Prostate gland (tissue), 2 donors: Measurements from ENCODE around the gene DDRGK1. TPM values are rescaled to one million over a fixed set of nuclear protein-coding genes. Genes with fewer than 3 reads are reported as not detected.
"Not testable (repeated sequence)": the region's sequence is repeated elsewhere in the genome, so short reads cannot be mapped to it uniquely, and the experiment has no call there.

Source experiments
- DNase-seq: peaks from one replicate; pipeline ENCODE4 v3.0.0-alpha.2; 2019; ENCODE audit warnings: low spot score
- H3K27ac ChIP-seq, 2 donors: fragments of 200-600 bp; sonication (generic); 2 replicates each; pipeline ENCODE4 v1.5.1; 2017 to 2019
- H3K27me3 ChIP-seq: fragments of 200-600 bp; sonication (generic); replicated peaks from 2 replicates; pipeline ENCODE4 v1.5.1; 2019; ENCODE audit not compliant: insufficient read depth
- H3K36me3 ChIP-seq, 2 donors: fragments of 200-600 bp; sonication (generic); 1 replicate in 1 of 2; 2 replicates in 1 of 2; pipeline versions ENCODE4 v1.5.1 to v1.8.1; 2017 to 2019
- H3K4me1 ChIP-seq: fragments of 200-600 bp; sonication (generic); replicated peaks from 2 replicates; pipeline ENCODE4 v1.5.1; 2019
- H3K4me3 ChIP-seq, 2 donors: fragments of 200-600 bp; sonication (generic); 2 replicates each; pipeline ENCODE4 v1.5.1; 2017 to 2019
- H3K9me3 ChIP-seq: fragments of 200-600 bp; sonication (generic); 2 replicates; pipeline ENCODE4 v1.5.1; 2017
- POLR2A ChIP-seq: fragments of 450-650 bp; IDR thresholded peaks from one replicate; pipeline ENCODE4 v1.6.1; 2016; ENCODE audit warnings: antibody characterized with exemption, mild to moderate bottlenecking
- POLR2AphosphoS5 ChIP-seq: sonication (generic); formaldehyde crosslinking; IDR thresholded peaks from one replicate; pipeline ENCODE4 v1.6.1; 2017; ENCODE audit warnings: antibody characterized with exemption
- WGBS: methylation state at CpG from one replicate; pipeline ENCODE4 v1.1.5; 2018; 5-methylcytosine and 5-hydroxymethylcytosine counted together
- intact Hi-C: fragments of 100-400 bp; cut with DNase I; formaldehyde crosslinking; loops from one replicate; pipeline ENCODE4 v1.14.2; 2022
- total RNA-seq, 2 donors: library from RNA; depleted of rRNA; stranded (reverse); fragments of >200 nt; gene quantifications; one replicate each; pipeline ENCODE4 v1.1.0, GENCODE V29; 2016
- TF ChIP-seq, protein P1 (sequence below), 4 experiments: fragments of 200-600 bp in 2 of 4; fragments of 450-650 bp in 2 of 4; sonication (generic) in 2 of 4; IDR thresholded peaks; 1 replicate in 3 of 4; 2 replicates in 1 of 4; pipeline ENCODE4 v1.5.1; 2016 to 2019; ENCODE audit warnings: antibody characterized with exemption in 4 of 4, mild to moderate bottlenecking in 2 of 4, moderate library complexity in 2 of 4

The DDRGK1 gene
- total RNA-seq, 2 donors from 2014 or later: 87.5 to 126 TPM

DNA sequence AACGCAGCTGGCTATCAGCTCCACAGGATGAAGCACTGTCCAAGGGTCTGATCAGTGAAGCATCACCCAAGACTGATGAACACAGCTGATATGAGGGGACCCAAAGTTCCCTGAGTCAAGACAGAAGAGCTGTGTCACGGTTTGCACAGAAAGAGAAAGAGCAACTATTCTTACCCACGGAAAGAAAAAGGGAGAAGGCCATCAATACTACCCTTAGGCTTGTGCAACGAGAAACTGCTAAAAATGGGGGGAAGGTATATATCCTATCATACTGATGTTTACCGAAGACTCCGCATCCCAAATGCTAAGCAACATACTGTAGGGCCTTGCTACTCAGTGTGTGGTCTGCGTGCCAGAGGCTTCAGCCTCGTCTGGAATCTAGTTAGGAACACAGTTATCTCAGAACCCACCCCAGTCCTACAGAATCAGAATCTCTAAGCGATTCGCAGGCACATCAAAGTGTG is 45.5 kb downstream of the DDRGK1 start:
- H3K36me3 ChIP-seq: no peaks in the 10 kb centered on the region
- intact Hi-C loops: no loop called here
- under 1% methylated on average over 10 of the region's 10 CpGs for WGBS
- peaks cover 18% of the 10 kb centered on the region for H3K4me1 ChIP-seq
- no peaks in the 10 kb centered on the region for H3K9me3 ChIP-seq
- no peak for DNase-seq
- H3K27me3 ChIP-seq: no peaks in the 10 kb centered on the region
- TF ChIP-seq, protein P1, sequence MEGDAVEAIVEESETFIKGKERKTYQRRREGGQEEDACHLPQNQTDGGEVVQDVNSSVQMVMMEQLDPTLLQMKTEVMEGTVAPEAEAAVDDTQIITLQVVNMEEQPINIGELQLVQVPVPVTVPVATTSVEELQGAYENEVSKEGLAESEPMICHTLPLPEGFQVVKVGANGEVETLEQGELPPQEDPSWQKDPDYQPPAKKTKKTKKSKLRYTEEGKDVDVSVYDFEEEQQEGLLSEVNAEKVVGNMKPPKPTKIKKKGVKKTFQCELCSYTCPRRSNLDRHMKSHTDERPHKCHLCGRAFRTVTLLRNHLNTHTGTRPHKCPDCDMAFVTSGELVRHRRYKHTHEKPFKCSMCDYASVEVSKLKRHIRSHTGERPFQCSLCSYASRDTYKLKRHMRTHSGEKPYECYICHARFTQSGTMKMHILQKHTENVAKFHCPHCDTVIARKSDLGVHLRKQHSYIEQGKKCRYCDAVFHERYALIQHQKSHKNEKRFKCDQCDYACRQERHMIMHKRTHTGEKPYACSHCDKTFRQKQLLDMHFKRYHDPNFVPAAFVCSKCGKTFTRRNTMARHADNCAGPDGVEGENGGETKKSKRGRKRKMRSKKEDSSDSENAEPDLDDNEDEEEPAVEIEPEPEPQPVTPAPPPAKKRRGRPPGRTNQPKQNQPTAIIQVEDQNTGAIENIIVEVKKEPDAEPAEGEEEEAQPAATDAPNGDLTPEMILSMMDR (IDR thresholded peaks at IDR 0.05): no peak
- TF ChIP-seq POLR2AphosphoS5 (no peak), POLR2A (no peak)
- peak overlapping the region; percentile 90 to 96 for H3K4me3 ChIP-seq
- peak overlapping the region; percentile 75 to 82 for H3K27ac ChIP-seq

DNA sequence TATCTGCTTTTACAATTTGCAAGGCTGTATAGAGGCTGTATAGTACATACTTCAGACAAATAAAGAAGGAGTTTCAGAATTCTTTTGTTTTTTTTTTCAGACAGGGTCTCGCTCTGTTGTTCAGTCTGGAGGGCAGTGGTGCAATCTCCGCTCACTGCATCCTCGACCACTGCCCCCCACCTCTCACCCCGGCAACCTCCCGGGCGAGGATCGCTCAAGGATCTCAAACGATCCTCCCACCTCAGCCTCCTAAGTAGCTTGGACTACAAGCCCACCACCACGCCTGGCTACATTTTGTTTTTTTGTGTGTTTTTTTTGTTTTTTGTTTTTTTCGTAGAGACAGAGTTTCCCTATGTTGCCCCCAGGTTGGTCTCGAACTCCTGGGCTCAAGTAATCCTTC is 46.7 kb downstream of the DDRGK1 start:
- WGBS: 83% methylated on average over 11 of the region's 11 CpGs
- H3K9me3 ChIP-seq: no peaks in the 10 kb centered on the region
- no peak overlapping the region for H3K4me3 ChIP-seq
- peaks cover 18% of the 10 kb centered on the region for H3K4me1 ChIP-seq
- TF ChIP-seq, protein P1 (IDR thresholded peaks at IDR 0.05): no peak
- no peak for TF ChIP-seq POLR2AphosphoS5
- TF ChIP-seq POLR2A: no peak
- no peak for DNase-seq
- H3K27me3 ChIP-seq: no peaks in the 10 kb centered on the region
- H3K36me3 ChIP-seq: no peaks in the 10 kb centered on the region
- no peak overlapping the region for H3K27ac ChIP-seq
- intact Hi-C loops: no loop called here

DNA sequence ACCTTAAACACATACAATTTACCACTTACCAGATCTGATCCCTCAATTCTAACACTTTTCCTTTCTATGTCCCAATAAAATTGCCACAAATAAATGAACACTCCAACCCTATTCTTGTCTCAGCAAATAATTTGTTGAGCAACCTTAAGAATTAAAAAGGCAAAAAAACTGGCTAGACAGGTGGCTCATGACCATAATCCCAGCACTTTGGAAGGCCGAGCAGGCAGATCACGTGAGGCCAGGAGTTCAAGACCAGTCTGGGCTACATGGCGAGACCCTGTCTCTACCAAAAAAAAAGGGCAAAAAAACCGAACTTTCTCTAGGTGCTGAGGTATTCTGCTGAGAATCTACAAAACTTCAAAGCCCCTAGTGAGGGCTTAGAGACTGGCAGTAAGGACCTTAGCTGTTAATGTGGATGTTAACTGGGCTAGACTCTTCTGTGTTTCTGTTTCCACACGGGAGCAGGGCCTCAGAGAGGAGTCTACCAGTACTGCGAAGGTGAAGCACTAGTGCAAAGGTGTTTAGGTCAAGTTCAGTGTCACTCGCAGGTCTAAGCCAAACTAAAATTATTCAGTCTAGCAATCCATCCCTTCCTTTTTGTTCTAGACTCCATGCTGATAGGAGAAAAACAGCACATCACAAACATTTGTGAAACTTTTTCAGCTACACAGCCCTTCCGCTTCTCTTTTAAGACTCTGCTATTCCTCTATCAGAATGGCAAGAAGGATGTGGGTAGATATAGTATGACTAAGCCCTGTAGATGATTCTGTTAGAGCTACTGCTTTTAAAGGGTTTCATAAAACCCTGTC is 47.5 kb downstream of the DDRGK1 start:
- no peaks in the 10 kb centered on the region for H3K27me3 ChIP-seq
- intact Hi-C loops: no loop called here
- 54% methylated on average over 8 of the region's 8 CpGs for WGBS

DNA sequence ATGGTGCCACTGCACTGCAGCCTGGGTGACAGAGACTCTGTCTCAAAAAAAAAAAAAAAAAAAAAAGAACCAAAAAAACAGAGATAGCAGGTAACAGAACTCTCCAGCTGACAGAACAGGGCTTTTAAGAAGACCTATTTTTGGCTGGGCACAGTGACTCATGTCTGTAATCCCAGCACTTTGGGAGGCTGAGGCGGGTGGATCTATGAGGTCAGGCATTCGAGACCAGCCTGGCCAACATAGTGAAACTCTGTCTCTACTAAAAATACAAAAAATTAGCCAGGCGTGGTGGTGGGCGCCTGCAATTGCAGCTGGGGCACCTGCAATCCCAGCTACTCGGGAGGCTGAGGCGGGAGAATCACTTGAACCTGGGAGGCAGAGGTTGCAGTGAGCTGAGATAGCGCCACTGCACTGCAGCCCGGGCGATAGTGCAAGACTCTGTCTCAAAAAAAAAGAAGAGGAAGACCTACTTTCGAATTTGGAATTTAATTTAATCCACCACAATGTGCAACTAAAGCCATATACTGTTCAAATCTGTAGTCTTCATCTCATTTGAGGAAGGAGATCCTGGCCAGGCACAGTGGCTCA is 52.3 kb downstream of the DDRGK1 start:
- intact Hi-C loops, H3K36me3 ChIP-seq, H3K27me3 ChIP-seq, H3K27ac ChIP-seq, H3K4me1 ChIP-seq, H3K4me3 ChIP-seq, H3K9me3 ChIP-seq, DNase-seq: not testable (repeated sequence)
- WGBS: 89% methylated on average over 10 of the region's 10 CpGs

More for the DNA sequence above, 47.5 kb downstream of the DDRGK1 start:
- no peak for DNase-seq
- no peak overlapping the region for H3K4me3 ChIP-seq
- H3K9me3 ChIP-seq: no peaks in the 10 kb centered on the region
- H3K27ac ChIP-seq: peak overlapping the region in 1 of 2 donors; percentile 61
- no peaks in the 10 kb centered on the region for H3K36me3 ChIP-seq
- peak; percentile 72 for TF ChIP-seq POLR2AphosphoS5
- TF ChIP-seq POLR2A: no peak
- H3K4me1 ChIP-seq: peaks cover 18% of the 10 kb centered on the region

DNA sequence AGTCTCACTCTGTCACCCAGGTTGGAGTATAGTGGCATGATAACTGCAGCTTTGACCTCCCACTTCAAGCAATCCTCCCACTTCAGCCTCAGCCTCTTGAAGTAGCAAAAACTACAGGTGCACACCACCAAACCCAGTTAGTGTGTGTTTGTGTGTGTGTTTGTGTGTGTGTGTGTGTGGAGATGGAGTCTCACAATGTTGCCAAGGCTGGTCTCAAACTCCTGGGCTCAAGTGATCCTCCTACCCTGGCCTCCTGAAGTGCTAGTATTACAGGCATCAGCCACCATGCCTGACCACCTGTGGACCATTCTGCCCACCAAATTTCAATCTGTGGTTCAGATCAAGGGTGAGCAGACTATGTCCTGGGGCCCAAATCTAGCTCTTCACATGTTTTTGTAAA is 53.6 kb downstream of the DDRGK1 start:
- Histone ChIP-seq H3K4me3 (no peak overlapping the region), H3K4me1 (no peaks in the 10 kb centered on the region), H3K36me3 (no peaks in the 10 kb centered on the region), H3K27ac (no peak overlapping the region), H3K9me3 (no peaks in the 10 kb centered on the region), H3K27me3 (no peaks in the 10 kb centered on the region)
- TF ChIP-seq POLR2A: no peak
- TF ChIP-seq POLR2AphosphoS5: no peak
- TF ChIP-seq, protein P1 (IDR thresholded peaks at IDR 0.05): no peak
- DNase-seq: no peak
- intact Hi-C loops: no loop called here
